H1 (cell line): ENCODE results near the gene PDGFB. TPM values are rescaled to one million over a fixed set of nuclear protein-coding genes. Genes with fewer than 3 reads are reported as not detected.

Source experiments
- CTCF ChIA-PET: fragments of 300-600 bp; sonication (Branson Sonifier 250); formaldehyde crosslinking; loops from one replicate; lab custom pipeline; 2021; ENCODE audit not compliant: partially characterized antibody; lab: Charles Lee
- POLR2A ChIA-PET: fragments of 300-600 bp; sonication (Branson Sonifier 250); formaldehyde crosslinking; loops from one replicate; lab custom pipeline; 2021; ENCODE audit warnings: inconsistent platforms; ENCODE audit not compliant: partially characterized antibody; lab: Charles Lee
- DNase-seq, 2 experiments: peaks; one replicate each; pipeline versions ENCODE4 v3.0.0 to v3.0.0-alpha.2; 2010 to 2022; ENCODE audit warnings: low spot score in 2 of 2, low read depth in 1 of 2, mixed read lengths in 1 of 2
- FAIRE-seq: peaks from 2 replicates; lab custom pipeline; 2011; peaks lifted over from hg19 to GRCh38; lab: Jason Lieb, UNC
- H2AFZ ChIP-seq: 2 replicates; pipeline ENCODE4 v1.8.1; 2012; ENCODE audit warnings: low read length, inconsistent platforms
- H2AK5ac ChIP-seq: 2 replicates; pipeline ENCODE4 v1.6.1; 2013; ENCODE audit warnings: low read depth, low read length
- H2BK120ac ChIP-seq: replicated peaks from 2 replicates; pipeline ENCODE3; 2013; ENCODE audit warnings: low read depth, low read length, inconsistent platforms
- H2BK12ac ChIP-seq: 2 replicates; pipeline ENCODE4 v1.6.1; 2013; ENCODE audit warnings: low read depth, low read length
- H2BK15ac ChIP-seq: 2 replicates; pipeline ENCODE4 v1.6.1; 2013; ENCODE audit warnings: low read length
- H2BK20ac ChIP-seq: 2 replicates; pipeline ENCODE4 v1.6.1; 2013; ENCODE audit warnings: low read length
- H2BK5ac ChIP-seq: 2 replicates; pipeline ENCODE4 v1.6.1; 2013; ENCODE audit warnings: low read depth, low read length
- H3K14ac ChIP-seq: 2 replicates; pipeline ENCODE4 v1.6.1; 2013; ENCODE audit warnings: inconsistent platforms; ENCODE audit not compliant: insufficient read length
- H3K18ac ChIP-seq: 2 replicates; pipeline ENCODE4 v1.6.1; 2013; ENCODE audit warnings: low read length; ENCODE audit errors: extremely low read depth
- H3K23ac ChIP-seq: 2 replicates; pipeline ENCODE4 v1.6.1; 2013; ENCODE audit warnings: inconsistent platforms; ENCODE audit not compliant: insufficient read length
- H3K23me2 ChIP-seq: 2 replicates; pipeline ENCODE4 v1.6.1; 2013; ENCODE audit warnings: low read depth, low read length
- H3K27ac ChIP-seq: 2 replicates; pipeline ENCODE4 v1.6.1; 2011; ENCODE audit warnings: low read depth, low read length, inconsistent platforms
- H3K27me3 ChIP-seq, 4 experiments: replicated peaks in 1 of 4; 1 replicate in 1 of 4; 2 replicates in 3 of 4; pipeline versions ENCODE4 v1.6.1 to v1.8.1; 2011 to 2013; ENCODE audit warnings: low read length in 3 of 4, mild to moderate bottlenecking in 3 of 4, inconsistent platforms in 2 of 4, mixed read lengths in 2 of 4, moderate library complexity in 1 of 4; ENCODE audit not compliant: control insufficient read depth in 3 of 4, insufficient read depth in 3 of 4; ENCODE audit errors: extremely low read depth in 1 of 4
- H3K36me3 ChIP-seq, 4 experiments: 2 replicates each; pipeline versions ENCODE4 v1.6.1 to v1.8.1; 2011 to 2013; ENCODE audit warnings: mild to moderate bottlenecking in 4 of 4, low read length in 3 of 4, moderate library complexity in 2 of 4, control low read depth in 1 of 4, inconsistent platforms in 1 of 4; ENCODE audit not compliant: insufficient read depth in 4 of 4, control insufficient read depth in 2 of 4
- H3K4ac ChIP-seq: replicated peaks from 2 replicates; pipeline ENCODE3; 2013; ENCODE audit warnings: low read length, low read depth, mixed read lengths, inconsistent platforms; ENCODE audit not compliant: insufficient read length
- H3K4me1 ChIP-seq, 4 experiments: replicated peaks in 1 of 4; 1 replicate in 1 of 4; 2 replicates in 3 of 4; pipeline versions ENCODE4 v1.6.1 to v1.8.1; 2011 to 2013; ENCODE audit warnings: low read length in 3 of 4, inconsistent platforms in 2 of 4, mixed read lengths in 1 of 4; ENCODE audit not compliant: insufficient read depth in 4 of 4, control insufficient read depth in 3 of 4
- H3K4me2 ChIP-seq, 2 experiments: 2 replicates each; pipeline versions ENCODE4 v1.6.1 to v1.8.1; 2011 to 2013; ENCODE audit warnings: low read depth in 2 of 2, low read length in 2 of 2, control low read depth in 1 of 2, inconsistent platforms in 1 of 2, mild to moderate bottlenecking in 1 of 2; ENCODE audit not compliant: insufficient read depth in 1 of 2
- H3K4me3 ChIP-seq, 4 experiments: fragments of 200-600, 300-600 bp in 1 of 4; sonication (generic), shearing (Covaris generic), sonication (Bioruptor Twin) in 1 of 4; 2 replicates each; pipeline versions ENCODE4 v1.5.1 to v1.8.1; 2011 to 2016; ENCODE audit warnings: low read length in 4 of 4, low read depth in 3 of 4, control low read depth in 2 of 4, inconsistent platforms in 2 of 4, mild to moderate bottlenecking in 2 of 4, mixed read lengths in 1 of 4, moderate library complexity in 1 of 4; ENCODE audit not compliant: insufficient read depth in 2 of 4; ENCODE audit errors: extremely low read depth in 1 of 4
- H3K56ac ChIP-seq: replicated peaks from 2 replicates; pipeline ENCODE3; 2013; ENCODE audit warnings: low read depth, mild to moderate bottlenecking, mixed read lengths, low read length, inconsistent platforms; ENCODE audit not compliant: insufficient read length
- H3K79me1 ChIP-seq: 2 replicates; pipeline ENCODE4 v1.6.1; 2013; ENCODE audit warnings: low read depth, low read length, control low read depth
- H3K79me2 ChIP-seq, 2 experiments: 2 replicates each; pipeline versions ENCODE4 v1.6.1 to v1.8.1; 2012 to 2013; ENCODE audit warnings: low read length in 2 of 2, mild to moderate bottlenecking in 2 of 2, inconsistent platforms in 1 of 2; ENCODE audit not compliant: insufficient read depth in 2 of 2, control insufficient read depth in 1 of 2
- H3K9ac ChIP-seq, 4 experiments: replicated peaks in 1 of 4; 1 replicate in 1 of 4; 2 replicates in 3 of 4; pipeline versions ENCODE4 v1.6.1 to v1.8.1; 2011 to 2013; ENCODE audit warnings: low read depth in 3 of 4, low read length in 3 of 4, control low read depth in 2 of 4, mild to moderate bottlenecking in 2 of 4, moderate library complexity in 2 of 4, inconsistent platforms in 1 of 4; ENCODE audit errors: extremely low read depth in 1 of 4
- H3K9me3 ChIP-seq, 2 experiments: 2 replicates each; pipeline versions ENCODE4 v1.6.1 to v1.8.1; 2012 to 2013; ENCODE audit warnings: mild to moderate bottlenecking in 2 of 2, moderate library complexity in 2 of 2, control low read depth in 1 of 2, inconsistent platforms in 1 of 2, low read depth in 1 of 2, low read length in 1 of 2, mixed read lengths in 1 of 2; ENCODE audit not compliant: insufficient read depth in 2 of 2
- H4K20me1 ChIP-seq, 2 experiments: replicated peaks in 1 of 2; 2 replicates each; pipeline versions ENCODE3 to v1.8.1; 2011 to 2013; ENCODE audit warnings: inconsistent platforms in 2 of 2, low read length in 2 of 2, mild to moderate bottlenecking in 1 of 2; ENCODE audit not compliant: insufficient read depth in 2 of 2, control insufficient read depth in 1 of 2
- H4K5ac ChIP-seq: 2 replicates; pipeline ENCODE4 v1.6.1; 2013; ENCODE audit warnings: low read length, low read depth, mixed read lengths, inconsistent platforms; ENCODE audit not compliant: insufficient read length
- H4K8ac ChIP-seq: 2 replicates; pipeline ENCODE4 v1.8.0; 2013; ENCODE audit warnings: mild to moderate bottlenecking, moderate library complexity, low read length, inconsistent platforms; ENCODE audit not compliant: insufficient read depth; ENCODE audit errors: extremely low read depth
- H4K91ac ChIP-seq: replicated peaks from 2 replicates; pipeline ENCODE3; 2013; ENCODE audit warnings: low read length, mixed read lengths, inconsistent platforms; ENCODE audit not compliant: insufficient read length
- EGR1 ChIP-seq: IDR thresholded peaks from 2 replicates; pipeline ENCODE4 v1.6.1; 2011; ENCODE audit warnings: low read depth, low read length, borderline replicate concordance
- RAD21 ChIP-seq, 2 experiments: IDR thresholded peaks in 1 of 2; conservative IDR thresholded peaks in 1 of 2; 2 replicates each; pipeline ENCODE4 v1.6.1; 2011; ENCODE audit warnings: low read depth in 2 of 2, low read length in 2 of 2, improper control_type of control experiment in 1 of 2, inconsistent platforms in 1 of 2, mild to moderate bottlenecking in 1 of 2, moderate library complexity in 1 of 2
- RFX5 ChIP-seq: IDR thresholded peaks from 2 replicates; pipeline ENCODE4 v1.6.1; 2011; ENCODE audit warnings: low read depth, low read length, improper control_type of control experiment, borderline replicate concordance
- SAP30 ChIP-seq: fragments of 300-600 bp; sonication (generic); IDR thresholded peaks from 2 replicates; pipeline ENCODE4 v1.7.1; 2012; ENCODE audit warnings: low read length, moderate library complexity, mild to moderate bottlenecking, inconsistent platforms; ENCODE audit not compliant: insufficient read depth, insufficient replicate concordance
- WGBS, 2 experiments: shearing (Covaris generic) in 1 of 2; methylation state at CpG; one replicate each; pipeline versions ENCODE4 v1.1.6 to v1.1.7; 2013 to 2015; ENCODE audit warnings: low lambda C conversion rate in 2 of 2, mixed read lengths in 2 of 2, inconsistent platforms in 1 of 2, low coverage in 1 of 2, missing lambda C conversion rate in 1 of 2; ENCODE audit not compliant: insufficient replicate concordance in 2 of 2, insufficient coverage in 1 of 2, insufficient read length in 1 of 2; ENCODE audit errors: extremely low coverage in 1 of 2, missing lambda C conversion rate in 1 of 2; 5-methylcytosine and 5-hydroxymethylcytosine counted together
- polyA plus RNA-seq, 7 experiments: library from polyadenylated mRNA; depleted of rRNA in 3 of 7; stranded (reverse) in 5 of 7; unstranded in 2 of 7; fragments of >200 nt in 5 of 7; fragments of 200-250 nt in 2 of 7; gene quantifications; 1 replicate in 5 of 7; 2 replicates in 1 of 7; 4 replicates in 1 of 7; pipeline versions ENCODE4 v1.2.1 to v1.2.3, GENCODE V29; 2011 to 2013; ENCODE audit warnings: missing spikeins in 2 of 7, mixed read lengths in 2 of 7
- total RNA-seq: library from RNA; stranded (reverse); fragmentation: NEBNext Ultra II Directional; extraction: Animal tissue kit (Norgen Biotek cat#: 25700); gene quantifications from 2 replicates; pipeline ENCODE4 v1.2.1, GENCODE V29; 2021

PDGFB gene
- total and polyA plus RNA-seq, 2 of the 8 experiments (the other 6 are each of a cell fraction or from before 2014, with no cell fraction given), result 3.9 to 8.5 TPM

DNA sequence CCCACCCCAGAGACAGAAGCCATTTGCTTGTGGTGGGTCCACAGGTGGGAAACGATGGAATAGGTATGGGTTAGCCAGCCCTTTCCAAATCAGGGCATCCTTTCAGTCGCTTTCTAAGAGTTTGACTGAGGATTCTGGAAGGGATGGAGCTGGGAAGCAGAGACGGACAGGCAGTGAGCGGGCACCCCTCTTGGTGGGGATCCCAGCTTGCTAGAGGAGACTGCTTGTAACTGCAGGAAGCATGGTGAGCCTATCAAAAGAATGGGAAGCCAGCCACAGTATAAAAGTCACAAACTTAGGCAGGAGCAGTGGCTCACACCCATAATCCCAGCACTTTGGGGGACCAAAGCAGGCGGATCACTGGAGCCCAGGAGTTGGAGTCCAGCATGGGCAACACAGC lies 6.1 kb upstream of the PDGFB start:
- H3K4ac ChIP-seq, result no peak overlapping the region
- H3K18ac ChIP-seq, result no peak overlapping the region
- H3K79me2 ChIP-seq, result no peaks in the 10 kb centered on the region
- H3K23me2 ChIP-seq, result no peaks in the 10 kb centered on the region; the same call in 1 of the 2 replicates
- POLR2A ChIA-PET, result interaction anchor here (0.7 to 5.3 kb wide), 17 partner anchors 11 to 97 kb away, joined by 3 to 30 read pairs (median 4); partner anchors contain the start of genes CBX7 and RPL3
- no peak overlapping the region for H3K23ac ChIP-seq
- no peak for DNase-seq
- TF ChIP-seq EGR1 (peak; percentile 62; the same call in 1 of the 2 replicates), RAD21 (IDR thresholded peaks at IDR 0.05 in 1 of 2, conservative IDR thresholded peaks at IDR 0.05 in 1 of 2; ENCODE audit: low read depth in 2 of 2, low read length in 2 of 2) (peak in 1 of 2 experiments; percentile 17; a peak in 1 of 4 replicates), RFX5 (no peak), SAP30 (no peak)
- TF ChIP-seq, all 59 proteins: peak for 2
- no peak overlapping the region for H3K9ac ChIP-seq
- H2BK12ac ChIP-seq, result no peak overlapping the region
- no peak overlapping the region for H2AK5ac ChIP-seq
- H2BK120ac ChIP-seq, result no peak overlapping the region
- no peak overlapping the region for H2BK5ac ChIP-seq
- no peaks in the 10 kb centered on the region for H3K36me3 ChIP-seq
- no peaks in the 10 kb centered on the region for H3K9me3 ChIP-seq
- H3K4me3 ChIP-seq, result no peak overlapping the region
- WGBS, 2 experiments, result 69% methylated on average over 5 of the region's 5 CpGs; no CpG with 5 or more reads in 1 of the 2 experiments
- no peak overlapping the region; the same call in 1 of the 2 replicates for H4K8ac ChIP-seq
- no peak overlapping the region for H2AFZ ChIP-seq
- no peak overlapping the region for H3K14ac ChIP-seq
- no peak overlapping the region for H4K91ac ChIP-seq
- no peak overlapping the region for H3K27ac ChIP-seq
- H3K27me3 ChIP-seq, result peaks cover 4 to 34% (median 22%) of the 10 kb centered on the region in 4 experiments
- peaks cover 0 to 2% of the 10 kb centered on the region in 2 experiments for H4K20me1 ChIP-seq
- no peak overlapping the region for H3K56ac ChIP-seq
- H3K79me1 ChIP-seq, result no peaks in the 10 kb centered on the region
- H2BK15ac ChIP-seq, result no peak overlapping the region
- H2BK20ac ChIP-seq, result no peak overlapping the region
- no peak for FAIRE-seq
- no peak overlapping the region for H4K5ac ChIP-seq
- H3K4me2 ChIP-seq, result no peak overlapping the region
- CTCF ChIA-PET, result interaction anchor here (0.7 to 4.5 kb wide), 16 partner anchors 10 to 140 kb away, joined by 3 to 35 read pairs (median 4); no protein-coding TSS in a partner anchor
- H3K4me1 ChIP-seq, result peaks cover 0 to 25% (median 19%) of the 10 kb centered on the region in 4 experiments; a peak in 6 of 7 replicates
